Measurements from ENCODE around the gene GPS2. TPM values are rescaled to one million over a fixed set of nuclear protein-coding genes. Genes with fewer than 3 reads are reported as not detected.

The GPS2 gene
- total RNA-seq, 2 experiments from 2014 or later = 69.8 to 74.7 TPM

DNA sequence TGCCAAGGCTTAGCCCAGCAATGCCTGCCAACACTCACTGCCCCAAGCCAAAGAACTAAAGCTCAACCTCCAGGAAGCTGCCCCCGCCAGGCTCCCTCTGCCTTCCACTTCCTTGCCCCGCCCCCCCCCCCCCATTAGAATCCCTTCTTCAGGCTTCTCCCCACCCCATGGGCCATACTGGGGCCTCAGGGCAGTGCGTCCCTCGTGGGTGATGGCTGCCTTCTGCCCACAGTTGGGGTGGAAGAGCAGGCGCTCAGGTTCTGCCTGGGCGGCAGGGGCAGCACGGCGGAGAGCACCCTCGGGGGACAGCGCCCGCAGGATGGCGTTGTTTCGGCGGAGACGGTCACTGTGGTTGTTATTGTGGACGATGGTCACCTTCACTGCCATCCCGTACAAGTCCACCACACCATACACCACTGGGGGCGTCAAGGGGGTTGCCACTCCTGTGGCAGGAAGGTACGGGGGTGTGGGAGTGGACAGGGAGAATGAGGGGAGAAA is 9.9 kb upstream of the GPS2 start:
- Mint-ChIP-seq H3K9me3 (no peaks in the 10 kb centered on the region), H3K36me3 (ENCODE audit: low read depth) (peaks cover 19% of the 10 kb centered on the region), H3K27me3 (no peaks in the 10 kb centered on the region), H3K4me1 (peaks cover 31% of the 10 kb centered on the region), H3K27ac (no peak overlapping the region), H3K4me3 (no peak overlapping the region)
- CTCF ChIA-PET = interaction anchor here (0.7 to 5.0 kb wide), 6 partner anchors 10 to 236 kb away, joined by 4 to 48 read pairs (median 6); partner anchors contain the start of genes ACAP1, GPS2 and TMEM95
- POLR2A ChIA-PET = interaction anchor here (0.9 to 4.7 kb wide), 6 partner anchors 10 to 361 kb away, joined by 3 to 32 read pairs (median 9); partner anchors contain the start of genes ACAP1 and GPS2
- no peak for DNase-seq

GRCh38 chr17:7324438-7324779 is 9.2 kb upstream of the GPS2 start:
- peaks cover 25% of the 10 kb centered on the region for H3K4me1 Mint-ChIP-seq
- ChIA-PET POLR2A (interaction anchor here (0.9 to 4.7 kb wide), 7 partner anchors 9 to 362 kb away, joined by 3 to 32 read pairs (median 5); partner anchors contain the start of genes ACAP1 and GPS2), CTCF (interaction anchor here (0.7 to 5.0 kb wide), 6 partner anchors 9 to 236 kb away, joined by 4 to 48 read pairs (median 6); partner anchors contain the start of genes ACAP1, GPS2 and TMEM95)
- H3K36me3 Mint-ChIP-seq (ENCODE audit: low read depth) = peaks cover 19% of the 10 kb centered on the region
- no peak overlapping the region for H3K27ac Mint-ChIP-seq
- DNase-seq = no peak
- H3K4me3 Mint-ChIP-seq = no peak overlapping the region
- no peaks in the 10 kb centered on the region for H3K27me3 Mint-ChIP-seq
- H3K9me3 Mint-ChIP-seq = no peaks in the 10 kb centered on the region

DNA sequence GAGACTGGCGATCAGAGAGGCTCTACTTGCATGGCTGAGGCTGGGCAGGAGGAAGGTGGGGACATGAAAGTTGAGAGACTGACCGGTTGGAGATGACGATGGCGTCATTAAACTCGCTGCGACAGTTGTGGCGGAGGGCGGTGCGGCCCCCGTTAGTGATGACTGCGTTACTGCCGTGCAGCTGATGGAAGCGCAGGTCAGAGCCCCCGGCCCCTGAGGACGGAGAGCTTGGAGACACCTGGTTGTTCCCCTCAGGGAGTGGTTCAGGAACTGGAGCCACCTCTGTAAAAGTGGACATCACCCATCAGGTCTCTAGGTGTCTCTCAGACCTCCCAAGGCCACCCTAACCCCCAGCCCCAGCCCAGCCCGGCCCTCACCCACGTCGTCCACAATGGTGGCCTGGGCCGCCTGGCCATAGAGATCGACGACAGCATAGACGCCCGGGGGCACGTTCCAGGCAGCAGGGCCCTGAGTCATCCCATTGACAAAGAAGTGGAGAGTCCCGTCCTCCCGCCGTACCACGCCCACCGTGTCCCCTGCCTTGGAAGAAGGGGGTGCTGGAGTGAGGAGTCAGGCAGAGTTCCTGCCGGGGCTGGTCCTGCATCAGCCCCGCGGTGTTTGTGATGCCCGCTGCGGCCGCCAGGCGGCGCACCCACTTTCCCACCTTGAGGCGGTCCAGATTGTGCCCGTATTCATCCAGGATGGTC is 8.7 kb upstream of the GPS2 start:
- Mint-ChIP-seq H3K9me3 (no peaks in the 10 kb centered on the region), H3K4me1 (peaks cover 22% of the 10 kb centered on the region), H3K36me3 (ENCODE audit: low read depth) (peaks cover 20% of the 10 kb centered on the region), H3K27ac (no peak overlapping the region), H3K27me3 (no peaks in the 10 kb centered on the region), H3K4me3 (no peak overlapping the region)
- POLR2A ChIA-PET = interaction anchor here (0.9 to 4.7 kb wide), 6 partner anchors 8 to 362 kb away, joined by 3 to 32 read pairs (median 4); partner anchors contain the start of genes ACAP1 and GPS2
- DNase-seq = peak; percentile 71
- CTCF ChIA-PET = interaction anchor here (1.3 to 5.0 kb wide), 5 partner anchors 8 to 31 kb away, joined by 4 to 48 read pairs (median 6); partner anchors contain the start of genes ACAP1, GPS2 and TMEM95

DNA sequence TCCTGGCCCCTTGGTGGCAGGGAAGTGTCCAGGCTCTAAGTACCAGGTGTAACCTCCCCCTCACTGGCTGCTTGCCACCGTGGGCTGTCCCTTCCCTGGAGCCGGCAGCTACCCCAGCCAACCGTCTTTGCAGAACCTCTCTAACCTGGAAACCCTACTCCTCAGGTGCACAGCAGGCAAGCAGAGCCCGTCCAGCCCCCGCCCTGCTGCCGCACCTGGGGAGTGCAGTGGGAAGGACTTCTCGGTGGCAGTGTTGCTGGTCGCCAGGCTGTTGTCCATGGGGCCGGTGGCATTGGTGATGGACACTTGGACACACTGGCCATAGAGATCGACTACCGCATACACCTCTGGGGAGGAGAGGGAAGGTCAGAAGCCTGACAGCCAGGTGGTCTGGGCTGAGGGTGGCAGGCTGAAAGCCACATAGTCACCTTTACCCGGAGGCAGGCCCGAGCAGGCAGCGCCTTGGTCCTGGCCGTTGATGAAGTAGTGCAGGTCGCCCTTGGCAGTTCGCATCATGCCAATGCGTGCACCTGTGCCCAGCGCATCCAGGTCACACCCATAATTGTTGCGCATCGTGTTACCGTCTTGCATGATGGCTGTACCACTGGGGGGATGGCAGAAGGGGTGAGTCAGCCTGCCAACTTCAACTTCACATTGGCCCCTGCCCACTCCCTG is 7.5 kb upstream of the GPS2 start:
- Mint-ChIP-seq H3K36me3 (ENCODE audit: low read depth) (peaks cover 26% of the 10 kb centered on the region), H3K4me1 (peaks cover 10% of the 10 kb centered on the region), H3K27ac (no peak overlapping the region), H3K4me3 (no peak overlapping the region), H3K27me3 (no peaks in the 10 kb centered on the region), H3K9me3 (no peaks in the 10 kb centered on the region)
- DNase-seq = no peak
- POLR2A ChIA-PET = interaction anchor here (1.5 to 4.0 kb wide), 3 partner anchors 7 to 27 kb away, joined by 5 to 18 read pairs (median 16); partner anchors contain the start of genes ACAP1 and GPS2
- CTCF ChIA-PET = interaction anchor here (0.8 to 1.4 kb wide), 3 partner anchors 9 to 22 kb away, joined by 3 to 5 read pairs (median 3); partner anchors contain the start of gene ACAP1

GRCh38 chr17:7321466-7321865 is 6.3 kb upstream of the GPS2 start:
- DNase-seq = no peak
- H3K36me3 Mint-ChIP-seq (ENCODE audit: low read depth) = peaks cover 28% of the 10 kb centered on the region
- CTCF ChIA-PET = interaction anchor here (0.6 to 1.4 kb wide), 3 partner anchors 8 to 115 kb away, joined by 3 to 4 read pairs (median 3); no protein-coding TSS in a partner anchor
- H3K27me3 Mint-ChIP-seq = no peaks in the 10 kb centered on the region
- peaks cover 8% of the 10 kb centered on the region for H3K4me1 Mint-ChIP-seq
- H3K9me3 Mint-ChIP-seq = no peaks in the 10 kb centered on the region
- H3K4me3 Mint-ChIP-seq = no peak overlapping the region
- POLR2A ChIA-PET = interaction anchor here (3.3 to 4.0 kb wide), 2 partner anchors 14 to 28 kb away, joined by 16 to 18 read pairs; partner anchors contain the start of gene ACAP1
- H3K27ac Mint-ChIP-seq = no peak overlapping the region

- no peak overlapping the region for H3K4me3 Mint-ChIP-seq
- no peak overlapping the region for H3K27ac Mint-ChIP-seq
- CTCF ChIA-PET = interaction anchor here (6.0 kb wide), 1 partner anchor 10 kb away, joined by 39 read pairs; the partner anchor contains the start of gene NEURL4
- POLR2A ChIA-PET = interaction anchor here (1.5 to 11.2 kb wide), 4 partner anchors 10 to 369 kb away, joined by 4 to 109 read pairs (median 8); partner anchors contain the start of genes ACAP1, NEURL4 and TP53
- H3K27me3 Mint-ChIP-seq = no peaks in the 10 kb centered on the region
- peaks cover 26% of the 10 kb centered on the region for H3K4me1 Mint-ChIP-seq
- no peaks in the 10 kb centered on the region for H3K9me3 Mint-ChIP-seq
- peaks cover 41% of the 10 kb centered on the region for H3K36me3 Mint-ChIP-seq (ENCODE audit: low read depth)
- no peak for DNase-seq
Observed at GRCh38 chr17:7318121-7318860, 3.1 kb upstream of the GPS2 start.

- POLR2A ChIA-PET = interaction anchor here (1.5 to 11.2 kb wide), 4 partner anchors 9 to 370 kb away, joined by 4 to 109 read pairs (median 8); partner anchors contain the start of genes ACAP1, NEURL4 and TP53
- DNase-seq = no peak
Observed at GRCh38 chr17:7317161-7317803, 2.1 kb upstream of the GPS2 start.

DNA sequence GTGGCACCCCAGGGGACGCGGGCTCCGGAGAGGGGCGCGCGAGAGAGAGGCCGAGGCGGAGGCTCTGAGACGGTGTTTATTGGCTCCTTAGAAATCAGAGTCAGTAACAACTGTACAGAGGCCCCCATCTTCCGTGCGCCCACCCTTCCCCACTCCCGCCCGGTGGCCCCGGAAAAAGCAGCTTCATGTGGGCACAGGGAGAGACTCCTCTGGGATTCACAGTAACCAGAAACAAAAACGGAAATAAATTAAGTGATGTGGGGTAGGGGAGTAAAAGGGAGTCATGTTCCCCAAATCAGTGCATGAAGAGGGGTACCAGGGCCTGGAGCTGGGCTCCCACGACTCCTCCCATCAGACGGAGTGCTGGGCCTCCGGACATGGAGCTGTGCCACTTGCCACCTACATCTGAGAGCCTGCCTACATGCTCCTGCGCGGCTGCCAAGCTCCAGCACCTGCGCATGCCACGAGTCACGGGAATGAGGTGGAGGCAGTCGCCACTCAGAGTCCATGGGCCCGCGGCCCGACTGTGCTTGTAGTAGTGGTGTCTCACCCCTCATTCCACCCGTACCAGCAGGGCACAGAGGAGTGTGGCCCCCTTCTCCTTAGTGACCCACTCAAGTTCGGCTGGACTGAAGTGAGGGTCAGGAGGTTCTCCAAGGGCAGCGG is 543 bp upstream of the GPS2 start:
- CTCF ChIA-PET = interaction anchor here (1.2 to 6.0 kb wide), 5 partner anchors 9 to 36 kb away, joined by 3 to 39 read pairs (median 4); partner anchors contain the start of genes ACAP1 and NEURL4
- H3K27me3 Mint-ChIP-seq = no peaks in the 10 kb centered on the region
- POLR2A ChIA-PET = interaction anchor here (0.7 to 11.2 kb wide), 10 partner anchors 8 to 268 kb away, joined by 3 to 109 read pairs (median 4); partner anchors contain the start of genes ACAP1, CTDNEP1, ELP5 and KCTD11
- H3K4me3 Mint-ChIP-seq = peak overlapping the region; percentile 93
- peak overlapping the region; percentile 91 for H3K27ac Mint-ChIP-seq
- H3K4me1 Mint-ChIP-seq = peaks cover 50% of the 10 kb centered on the region
- no peaks in the 10 kb centered on the region for H3K9me3 Mint-ChIP-seq
- H3K36me3 Mint-ChIP-seq (ENCODE audit: low read depth) = peaks cover 49% of the 10 kb centered on the region
- no peak for DNase-seq

More at GRCh38 chr17:7317161-7317803, 2.1 kb upstream of the GPS2 start:
- CTCF ChIA-PET = interaction anchor here (6.0 kb wide), 1 partner anchor 11 kb away, joined by 39 read pairs; the partner anchor contains the start of gene NEURL4
- Mint-ChIP-seq H3K27ac (no peak overlapping the region), H3K9me3 (no peaks in the 10 kb centered on the region), H3K4me1 (peaks cover 37% of the 10 kb centered on the region), H3K36me3 (ENCODE audit: low read depth) (peaks cover 51% of the 10 kb centered on the region), H3K27me3 (no peaks in the 10 kb centered on the region), H3K4me3 (peak overlapping the region; percentile 35)

- DNase-seq = no peak
- no peaks in the 10 kb centered on the region for H3K27me3 Mint-ChIP-seq
- peak overlapping the region; percentile 79 for H3K27ac Mint-ChIP-seq
- ChIA-PET CTCF (interaction anchor here (0.7 to 6.0 kb wide), 8 partner anchors 8 to 268 kb away, joined by 3 to 39 read pairs (median 4); partner anchors contain the start of genes ACAP1, NEURL4 and TMEM95), POLR2A (interaction anchor here (0.6 to 11.2 kb wide), 16 partner anchors 8 to 373 kb away, joined by 3 to 109 read pairs (median 4); partner anchors contain the start of genes ACAP1, GABARAP, KCTD11 and NEURL4)
- peaks cover 65% of the 10 kb centered on the region for H3K36me3 Mint-ChIP-seq (ENCODE audit: low read depth)
- H3K9me3 Mint-ChIP-seq = no peaks in the 10 kb centered on the region
- H3K4me1 Mint-ChIP-seq = peaks cover 66% of the 10 kb centered on the region
- H3K4me3 Mint-ChIP-seq = peak overlapping the region; percentile 80
Observed at GRCh38 chr17:7313890-7314718, 1.1 kb downstream of the GPS2 start.
